GM12892 (cell line): Measurements from ENCODE around the gene MTFMT.

Experiments used
- POLR2A ChIP-seq: IDR thresholded peaks from 2 replicates; pipeline ENCODE4 v1.6.1; 2011; ENCODE audit warnings: low read depth, low read length, control low read depth
- POLR2AphosphoS5 ChIP-seq: IDR thresholded peaks from 2 replicates; pipeline ENCODE4 v1.6.1; 2011; ENCODE audit warnings: low read depth, low read length, control low read depth

DNA sequence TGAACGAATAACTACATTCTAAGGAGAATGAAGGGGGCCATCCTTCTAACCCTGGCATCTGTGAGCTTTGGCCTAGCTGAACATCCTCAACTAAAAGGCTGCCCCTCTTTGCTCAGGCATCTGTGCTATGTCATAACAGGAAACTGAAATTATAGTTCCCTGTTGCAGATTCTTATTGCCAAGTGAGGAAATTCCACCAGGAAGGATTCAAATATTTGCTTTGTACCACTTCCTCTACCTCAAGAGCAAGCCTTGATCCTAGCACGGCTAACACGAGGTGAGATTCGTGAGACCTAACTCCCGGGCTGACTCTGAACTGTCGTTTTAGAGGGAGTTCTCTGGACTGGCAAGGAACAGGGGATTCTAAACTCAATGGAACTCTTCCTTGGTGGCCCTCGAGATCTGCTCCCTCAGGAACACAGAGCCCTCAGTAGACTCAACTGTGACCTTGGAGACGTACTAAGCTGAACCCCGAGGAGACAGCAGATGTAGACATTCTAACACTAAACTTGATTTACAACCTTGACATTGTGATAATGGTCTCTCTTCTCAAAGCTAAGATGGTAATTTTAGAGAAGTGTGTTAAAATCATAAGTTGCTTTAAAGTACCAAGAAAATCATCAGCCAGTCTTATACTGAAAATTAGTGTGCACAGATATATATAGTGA is 43.9 kb downstream of the MTFMT start:
- TF ChIP-seq POLR2A (no peak), POLR2AphosphoS5 (no peak)
